Spleen (tissue), 7 donors: ENCODE measurements around the gene C9.

Experiments
- CTCF ChIP-seq, 11 experiments: fragments of 200-600 bp in 7 of 11; fragments of 450-650 bp in 4 of 11; sonication (generic) in 4 of 11; IDR thresholded peaks in 8 of 11; conservative IDR thresholded peaks in 3 of 11; 1 replicate in 7 of 11; 2 replicates in 4 of 11; pipeline versions ENCODE4 v1.4.0 to v1.8.0; 2016 to 2021; ENCODE audit warnings: antibody characterized with exemption in 11 of 11, inconsistent platforms in 4 of 11, mild to moderate bottlenecking in 1 of 11
- POLR2A ChIP-seq, 3 donors: fragments of 450-650 bp; IDR thresholded peaks; one replicate each; pipeline ENCODE4 v1.5.1; 2017; ENCODE audit warnings: antibody characterized with exemption in 3 of 3, mild to moderate bottlenecking in 1 of 3
- donor health status: DM: no; HTN: no; CAD: no; lungs with moderate emphysema.
- donor health status: DM: no; HTN: no; CAD: no.
- donor health status: DM: no; HTN: no; CAD: no.

DNA sequence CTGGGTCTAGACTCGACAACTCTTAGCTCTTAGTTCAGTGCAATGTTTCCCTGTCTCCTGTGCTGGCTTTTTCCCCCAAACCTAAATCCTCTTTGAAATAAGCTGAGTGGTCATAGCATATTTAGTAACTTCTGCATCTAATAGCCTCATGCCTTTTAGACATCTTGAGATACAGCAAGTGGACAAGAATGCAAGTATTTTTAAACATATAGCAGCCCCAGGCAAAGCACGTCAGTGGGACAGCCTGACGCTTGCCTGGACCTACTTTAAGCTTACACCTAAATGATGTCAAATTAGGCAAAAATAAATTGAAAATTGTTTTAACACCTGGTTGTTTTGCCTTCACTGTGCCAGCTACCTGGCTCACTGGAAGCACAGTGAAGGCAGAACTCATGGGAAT is 8.0 kb downstream of the C9 start:
- TF ChIP-seq CTCF (IDR thresholded peaks at IDR 0.05 in 8 of 11, conservative IDR thresholded peaks at IDR 0.05 in 3 of 11) (no peak), POLR2A (IDR thresholded peaks at IDR 0.05) (no peak)
